ENCODE results near the gene CCDC88C.

The CCDC88C gene

DNA sequence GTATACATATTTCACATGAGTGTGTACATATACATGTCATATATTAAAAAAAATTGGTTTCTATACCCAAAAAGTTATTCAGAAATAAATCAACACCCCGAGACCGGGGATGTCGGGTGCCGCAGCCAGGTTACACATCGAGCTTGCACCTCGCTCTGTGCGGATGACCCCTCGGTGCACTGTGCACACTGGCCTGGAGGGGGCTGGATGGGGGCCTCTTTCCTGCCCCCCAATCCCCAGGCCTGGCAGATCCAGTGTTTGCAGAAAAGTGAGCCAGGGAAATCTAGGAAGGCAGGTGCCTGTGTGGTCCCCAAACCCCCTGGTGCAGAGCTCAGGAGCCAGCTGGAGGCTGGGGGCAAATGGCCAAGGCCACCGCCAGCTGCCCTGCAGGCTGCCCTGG, 146.0 kb downstream of the CCDC88C start:
- no peaks in the 10 kb centered on the region for H4K20me1 ChIP-seq (ENCODE audit: insufficient read depth)
- H3K27ac ChIP-seq: no peak overlapping the region
- no peaks in the 10 kb centered on the region for H3K27me3 ChIP-seq (ENCODE audit: insufficient read depth, low read depth)
- H3K4me2 ChIP-seq: no peak overlapping the region
- no peak overlapping the region for H2AFZ ChIP-seq (ENCODE audit: low read depth)
- H3K4me3 ChIP-seq (IDR thresholded peaks at IDR 0.05; ENCODE audit: insufficient read depth, low read depth, low read length): no peak overlapping the region
- H3K9ac ChIP-seq: no peak overlapping the region
- H3K4me1 ChIP-seq (ENCODE audit: low read depth, poor library complexity, severe bottlenecking): no peaks in the 10 kb centered on the region
- no peaks in the 10 kb centered on the region for H3K79me2 ChIP-seq (ENCODE audit: insufficient read depth, low read depth)
- H3K36me3 ChIP-seq (ENCODE audit: insufficient read depth): no peaks in the 10 kb centered on the region
- TF ChIP-seq CTCF (conservative IDR thresholded peaks at IDR 0.05; ENCODE audit: low read depth, low read length): no peak

DNA sequence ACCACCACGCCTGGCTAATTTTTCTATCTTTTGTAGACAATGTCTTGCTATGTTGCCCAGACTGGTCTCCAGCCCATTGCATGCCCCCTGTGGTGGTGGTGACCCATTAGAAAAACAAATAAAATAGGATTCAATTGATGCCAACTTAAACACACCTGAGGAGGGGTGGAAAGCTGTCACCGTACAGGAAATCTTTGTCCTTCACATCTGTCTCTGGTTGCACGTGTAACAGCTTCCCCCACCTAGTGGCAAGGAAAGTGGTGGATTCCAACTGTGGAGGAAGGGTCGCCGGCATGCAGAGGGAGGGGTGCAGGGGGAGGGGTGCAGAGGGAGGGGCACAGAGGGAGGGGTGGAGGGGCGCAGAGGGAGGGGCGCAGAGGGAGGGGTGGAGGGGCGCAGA, 147.0 kb downstream of the CCDC88C start:
- H3K36me3 ChIP-seq (ENCODE audit: insufficient read depth): no peaks in the 10 kb centered on the region
- H3K27ac ChIP-seq: no peak overlapping the region
- no peaks in the 10 kb centered on the region for H3K27me3 ChIP-seq (ENCODE audit: insufficient read depth, low read depth)
- no peaks in the 10 kb centered on the region for H3K4me1 ChIP-seq (ENCODE audit: low read depth, poor library complexity, severe bottlenecking)
- no peaks in the 10 kb centered on the region for H4K20me1 ChIP-seq (ENCODE audit: insufficient read depth)
- H3K4me2 ChIP-seq: no peak overlapping the region
- TF ChIP-seq CTCF (conservative IDR thresholded peaks at IDR 0.05; ENCODE audit: low read depth, low read length): no peak
- no peaks in the 10 kb centered on the region for H3K79me2 ChIP-seq (ENCODE audit: insufficient read depth, low read depth)
- H2AFZ ChIP-seq (ENCODE audit: low read depth): no peak overlapping the region
- no peak overlapping the region for H3K4me3 ChIP-seq (IDR thresholded peaks at IDR 0.05; ENCODE audit: insufficient read depth, low read depth, low read length)
- no peak overlapping the region for H3K9ac ChIP-seq

DNA sequence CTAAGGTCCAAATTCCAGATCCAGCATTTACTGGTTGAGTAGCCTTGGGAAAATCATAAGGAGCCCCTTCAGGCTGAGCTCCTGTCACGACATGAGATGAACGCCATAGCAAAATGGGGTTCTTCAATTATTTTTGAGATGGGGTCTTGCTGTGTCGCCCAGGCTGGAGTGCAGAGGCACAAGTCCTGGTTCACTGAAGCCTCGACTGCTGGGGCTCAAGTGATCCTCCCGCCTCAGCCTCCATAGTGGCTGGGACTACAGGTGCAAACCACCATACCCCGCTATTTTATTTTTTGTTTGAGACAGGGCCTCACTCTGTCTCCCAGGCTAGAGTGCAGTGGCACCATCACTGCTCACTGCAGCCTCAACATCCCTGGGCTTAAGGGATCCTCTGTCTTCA, 147.4 kb downstream of the CCDC88C start:
- H3K36me3 ChIP-seq (ENCODE audit: insufficient read depth): no peaks in the 10 kb centered on the region
- no peak overlapping the region for H3K4me3 ChIP-seq (IDR thresholded peaks at IDR 0.05; ENCODE audit: insufficient read depth, low read depth, low read length)
- no peaks in the 10 kb centered on the region for H3K27me3 ChIP-seq (ENCODE audit: insufficient read depth, low read depth)
- no peak overlapping the region for H3K4me2 ChIP-seq
- no peaks in the 10 kb centered on the region for H3K79me2 ChIP-seq (ENCODE audit: insufficient read depth, low read depth)
- no peak overlapping the region for H3K9ac ChIP-seq
- no peaks in the 10 kb centered on the region for H3K4me1 ChIP-seq (ENCODE audit: low read depth, poor library complexity, severe bottlenecking)
- no peak overlapping the region for H2AFZ ChIP-seq (ENCODE audit: low read depth)
- TF ChIP-seq CTCF (conservative IDR thresholded peaks at IDR 0.05; ENCODE audit: low read depth, low read length): no peak
- H4K20me1 ChIP-seq (ENCODE audit: insufficient read depth): no peaks in the 10 kb centered on the region
- H3K27ac ChIP-seq: no peak overlapping the region

- TF ChIP-seq CTCF (conservative IDR thresholded peaks at IDR 0.05; ENCODE audit: low read depth, low read length): no peak
- Histone ChIP-seq H3K27ac (no peak overlapping the region), H3K27me3 (ENCODE audit: insufficient read depth, low read depth) (no peaks in the 10 kb centered on the region), H2AFZ (ENCODE audit: low read depth) (no peak overlapping the region), H4K20me1 (ENCODE audit: insufficient read depth) (no peaks in the 10 kb centered on the region), H3K9ac (no peak overlapping the region), H3K4me3 (IDR thresholded peaks at IDR 0.05; ENCODE audit: insufficient read depth, low read depth, low read length) (no peak overlapping the region), H3K79me2 (ENCODE audit: insufficient read depth, low read depth) (no peaks in the 10 kb centered on the region), H3K36me3 (ENCODE audit: insufficient read depth) (no peaks in the 10 kb centered on the region), H3K4me1 (ENCODE audit: low read depth, poor library complexity, severe bottlenecking) (no peaks in the 10 kb centered on the region), H3K4me2 (no peak overlapping the region)
Measured at GRCh38 chr14:91269076-91269991, 148.3 kb downstream of the CCDC88C start.

Data from KMS-11 (cell line).